ENCODE results near the gene COMMD7. TPM values are rescaled to one million over a fixed set of nuclear protein-coding genes. Genes with fewer than 3 reads are reported as not detected.
"Not testable (repeated sequence)": the region's sequence is repeated elsewhere in the genome, so short reads cannot be mapped to it uniquely, and the experiment has no call there.

COMMD7 gene
- total RNA-seq, 1 donor from 2014 or later: 28.1 TPM

- DNase-seq: not testable (repeated sequence)
Observed at GRCh38 chr20:32728435-32728834, 14.8 kb downstream of the COMMD7 start.

- no peak for DNase-seq
Observed at GRCh38 chr20:32727683-32728082, 15.6 kb downstream of the COMMD7 start.

- DNase-seq: no peak
Observed at GRCh38 chr20:32718749-32719348, 24.4 kb downstream of the COMMD7 start.

- DNase-seq: no peak
Observed at GRCh38 chr20:32711346-32711745, 31.9 kb downstream of the COMMD7 start.

- no peak for DNase-seq
Observed at GRCh38 chr20:32709632-32710121, 33.6 kb downstream of the COMMD7 start.

GRCh38 chr20:32709029-32709631 lies 34.1 kb downstream of the COMMD7 start:
- not testable (repeated sequence) for DNase-seq

GRCh38 chr20:32707691-32708581 lies 35.3 kb downstream of the COMMD7 start:
- peak; percentile 72 for DNase-seq

GRCh38 chr20:32706486-32706885 lies 36.8 kb downstream of the COMMD7 start:
- DNase-seq: no peak

GRCh38 chr20:32702706-32703425 lies 40.4 kb downstream of the COMMD7 start:
- no peak for DNase-seq

- DNase-seq: no peak
Observed at GRCh38 chr20:32697608-32698007, 45.7 kb downstream of the COMMD7 start.

GRCh38 chr20:32695089-32695488 lies 48.2 kb downstream of the COMMD7 start:
- DNase-seq: no peak

- not testable (repeated sequence) for DNase-seq
Observed at GRCh38 chr20:32688966-32689365, 54.3 kb downstream of the COMMD7 start.

- DNase-seq: no peak
Observed at GRCh38 chr20:32687180-32687532, 56.1 kb downstream of the COMMD7 start.

- no peak for DNase-seq
Observed at GRCh38 chr20:32686530-32687179, 56.6 kb downstream of the COMMD7 start.

GRCh38 chr20:32685541-32686529 lies 57.4 kb downstream of the COMMD7 start:
- DNase-seq: no peak

GRCh38 chr20:32682508-32682987 lies 60.7 kb downstream of the COMMD7 start:
- DNase-seq: no peak

- peak; percentile 70 for DNase-seq
Observed at GRCh38 chr20:32681175-32682084, 61.8 kb downstream of the COMMD7 start.

GRCh38 chr20:32680544-32681174 lies 62.6 kb downstream of the COMMD7 start:
- DNase-seq: no peak

- no peak for DNase-seq
Observed at GRCh38 chr20:32678948-32679347, 64.3 kb downstream of the COMMD7 start.
